GM18499 (cell line): Measurements from ENCODE around the gene AP1G1.
"Not testable (repeated sequence)": the region's sequence is repeated elsewhere in the genome, so short reads cannot be mapped to it uniquely, and the experiment has no call there.

Source experiments
- ATAC-seq: cut with Tn5 transposase; IDR thresholded peaks from one replicate; pipeline ENCODE4 v1.9.1; 2021; ENCODE audit warnings: moderate number of reproducible peaks; ENCODE audit not compliant: insufficient read depth, unreplicated experiment

Gene AP1G1

DNA sequence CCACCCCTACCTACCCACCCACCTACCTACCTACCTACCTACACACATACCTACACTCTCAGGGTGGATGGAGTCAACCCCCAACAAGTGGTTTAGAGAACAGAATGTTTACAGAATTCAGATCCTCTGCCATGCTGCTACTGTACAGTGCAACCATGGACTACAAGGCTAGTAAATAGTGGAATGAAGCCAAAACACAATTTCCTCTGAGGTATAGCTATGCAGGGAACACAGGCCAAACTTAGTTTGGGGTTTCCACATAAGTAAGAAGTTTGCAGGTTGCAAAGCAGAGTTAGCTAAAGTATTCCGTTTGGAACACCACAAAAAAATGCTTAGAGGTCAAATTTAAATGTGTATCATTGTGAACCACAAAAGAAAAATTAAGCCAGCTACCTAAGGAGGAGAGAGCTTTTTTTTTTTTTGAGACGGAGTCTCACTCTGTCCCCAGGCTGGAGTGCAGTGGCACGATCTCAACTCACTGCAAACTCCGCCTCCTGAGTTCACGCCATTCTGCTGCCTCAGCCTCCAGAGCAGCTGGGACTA lies 2.7 kb upstream of the AP1G1 start:
- no peak for ATAC-seq

GRCh38 chr16:71810155-71810530 lies 1.5 kb upstream of the AP1G1 start:
- ATAC-seq = not testable (repeated sequence)

GRCh38 chr16:71807905-71808592 lies 585 bp downstream of the AP1G1 start:
- ATAC-seq = peak; percentile 21

DNA sequence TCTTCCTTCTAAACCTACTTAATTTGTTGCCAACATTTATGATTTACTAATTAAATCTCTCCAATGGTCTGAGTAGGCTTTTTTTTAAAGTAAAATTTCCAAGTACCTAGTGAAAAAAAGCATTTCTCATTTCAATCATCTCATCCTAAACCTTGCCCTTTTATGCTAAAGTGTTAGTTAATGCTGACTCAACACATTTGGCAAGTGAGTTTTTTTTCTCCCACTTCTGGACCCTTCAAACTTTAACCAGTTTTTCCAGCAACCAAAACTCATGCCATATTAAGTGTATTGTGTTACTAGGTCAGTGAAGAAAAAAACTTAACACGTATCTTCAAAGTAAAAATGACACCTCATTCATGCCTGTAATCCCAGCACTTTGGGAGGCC lies 5.3 kb downstream of the AP1G1 start:
- no peak for ATAC-seq

DNA sequence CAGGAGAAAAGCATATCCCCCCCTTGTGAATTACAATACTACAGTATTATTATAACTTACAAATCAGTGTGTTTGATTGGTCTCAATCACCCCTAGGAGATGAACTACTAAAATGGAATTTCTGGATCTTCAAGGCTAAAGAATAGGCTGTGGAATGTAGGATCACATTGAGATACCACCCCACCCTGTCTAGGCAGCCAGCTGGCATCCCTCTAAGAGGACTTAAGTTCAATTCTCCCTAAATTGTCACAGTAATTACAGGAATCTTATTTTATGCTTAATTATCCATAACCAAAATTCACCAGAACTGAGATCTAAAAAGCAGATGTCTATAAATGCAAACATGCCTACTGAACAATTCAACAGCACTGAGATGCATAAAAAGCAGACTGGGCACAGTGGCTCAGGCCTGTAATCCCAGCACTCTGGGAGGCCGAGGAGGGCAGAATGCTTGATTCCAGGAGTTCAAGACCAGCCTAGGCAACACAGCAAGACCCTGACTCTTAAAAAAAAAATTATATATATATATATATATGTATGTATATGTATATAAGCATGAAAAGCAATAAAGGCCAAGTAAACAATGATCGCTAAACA lies 12.0 kb downstream of the AP1G1 start:
- ATAC-seq = no peak

GRCh38 chr16:71794943-71795342 lies 13.7 kb downstream of the AP1G1 start:
- no peak for ATAC-seq

- no peak for ATAC-seq
Observed at GRCh38 chr16:71794018-71794417, 14.6 kb downstream of the AP1G1 start.

DNA sequence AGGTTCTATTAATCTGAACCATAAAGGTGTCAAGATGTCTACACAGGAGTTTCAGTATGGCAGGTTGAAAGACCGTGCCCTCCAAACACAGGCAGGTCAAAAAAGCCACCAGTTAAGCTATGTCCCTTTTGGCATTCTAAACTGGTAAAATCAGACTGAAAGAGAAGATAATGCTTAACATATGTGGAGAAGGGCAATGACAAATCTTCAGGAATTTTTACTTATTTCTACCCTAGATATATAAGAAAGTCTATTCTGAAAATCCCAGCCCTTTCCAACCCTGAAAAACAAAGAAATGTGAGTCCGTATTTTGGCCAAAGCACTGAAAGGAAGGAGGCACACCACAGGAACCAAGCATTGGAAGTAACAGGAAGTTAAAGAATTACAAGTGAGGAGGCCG lies 16.5 kb downstream of the AP1G1 start:
- no peak for ATAC-seq

GRCh38 chr16:71790329-71790728 lies 18.3 kb downstream of the AP1G1 start:
- not testable (repeated sequence) for ATAC-seq

DNA sequence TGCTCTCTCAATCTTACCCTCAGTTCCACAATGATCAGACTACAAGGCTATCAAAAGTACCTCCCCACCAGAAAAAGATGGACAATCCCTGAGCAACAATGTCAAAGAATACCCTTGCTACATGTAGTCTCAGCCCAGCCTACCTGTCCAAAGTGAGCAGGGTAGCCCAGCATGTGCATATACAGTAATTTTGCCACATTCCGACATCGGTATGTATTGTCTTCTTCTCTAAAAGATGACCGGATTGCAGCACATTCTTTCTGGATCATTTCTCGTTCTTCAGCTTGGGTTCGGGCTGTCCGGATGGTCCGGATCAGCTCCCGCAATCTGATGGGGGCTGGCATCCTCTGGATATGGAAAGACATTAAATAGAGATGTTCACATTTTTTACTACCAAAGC lies 19.5 kb downstream of the AP1G1 start:
- ATAC-seq = no peak

- ATAC-seq = no peak
Observed at GRCh38 chr16:71788578-71788977, 20.1 kb downstream of the AP1G1 start.

DNA sequence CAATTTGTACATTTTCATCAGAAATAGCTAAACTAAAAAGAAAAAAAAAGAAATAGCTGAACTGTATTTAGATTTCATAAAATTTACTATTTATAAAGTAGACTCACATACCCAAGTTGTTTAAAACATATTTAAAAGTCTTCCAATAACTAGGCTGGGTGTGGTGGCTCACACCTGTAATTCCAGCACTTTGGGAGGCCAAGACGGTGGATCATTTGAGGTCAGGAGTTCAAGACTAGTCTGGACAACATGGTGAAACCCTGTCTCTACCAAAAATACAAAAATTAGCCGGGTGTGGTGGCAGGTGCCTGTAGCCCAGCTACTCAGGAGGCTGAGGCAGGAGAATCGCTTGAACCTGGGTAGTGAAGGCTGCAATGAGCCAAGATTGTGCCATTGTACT lies 23.5 kb downstream of the AP1G1 start:
- ATAC-seq = not testable (repeated sequence)

DNA sequence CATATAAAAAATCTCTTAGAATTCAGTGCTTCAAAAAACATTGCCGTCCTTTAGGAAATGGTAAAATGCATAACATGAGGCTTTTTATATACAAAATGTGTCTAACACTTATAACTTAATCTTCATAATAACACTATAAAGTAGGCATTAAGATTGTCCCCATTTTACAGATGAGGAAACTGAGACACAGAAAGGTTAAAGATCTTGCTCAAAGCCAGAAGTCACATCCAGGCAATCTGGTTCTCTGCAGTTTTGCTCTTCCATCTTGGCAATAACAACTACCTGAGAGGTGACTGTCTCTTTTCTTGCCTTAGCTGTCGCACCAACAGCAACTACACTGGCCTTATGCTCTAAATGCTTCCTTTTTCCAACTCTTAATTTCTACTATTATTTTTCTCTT lies 24.5 kb downstream of the AP1G1 start:
- no peak for ATAC-seq

GRCh38 chr16:71781741-71782140 lies 26.9 kb downstream of the AP1G1 start:
- ATAC-seq = no peak

GRCh38 chr16:71780521-71781089 lies 28.0 kb downstream of the AP1G1 start:
- ATAC-seq = no peak

DNA sequence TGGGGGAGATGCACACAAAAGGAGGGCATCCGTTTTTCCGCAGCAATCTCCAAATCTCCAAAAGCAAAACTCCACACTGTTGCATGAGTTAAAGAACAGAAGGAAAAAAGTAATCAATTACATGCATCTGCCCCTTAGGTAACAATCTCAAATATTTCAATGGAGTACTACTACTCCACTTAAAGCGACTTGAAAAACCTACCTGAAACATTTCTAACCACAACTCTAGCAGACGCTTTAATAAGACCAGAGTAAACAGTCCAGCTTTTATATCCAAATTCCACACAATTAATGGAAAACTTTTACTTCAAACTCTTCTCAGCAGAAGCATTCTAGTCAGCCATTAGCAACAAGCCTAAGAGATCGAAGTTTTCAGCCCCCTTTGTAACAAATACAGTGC lies 29.9 kb downstream of the AP1G1 start:
- no peak for ATAC-seq

DNA sequence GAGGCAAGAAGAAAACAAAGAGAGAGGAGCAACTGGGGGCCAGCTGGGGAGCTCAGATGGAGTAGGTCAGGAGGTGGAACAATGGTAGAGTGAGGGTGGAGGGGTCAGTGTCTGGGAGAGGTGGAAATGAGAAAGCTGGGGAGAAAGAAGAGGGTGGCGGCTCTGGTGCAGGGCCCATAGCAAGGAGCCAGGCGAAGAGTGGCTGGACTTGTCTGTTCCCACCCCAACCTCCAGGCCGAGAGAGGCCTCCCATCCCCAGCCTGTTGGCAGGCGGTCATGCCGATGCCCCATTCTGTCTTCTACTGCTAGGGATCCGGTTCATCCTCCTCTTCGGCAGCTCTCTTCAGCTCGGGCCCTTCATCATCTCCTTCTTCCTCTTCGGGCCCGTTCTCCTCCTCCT lies 31.3 kb downstream of the AP1G1 start:
- no peak for ATAC-seq

DNA sequence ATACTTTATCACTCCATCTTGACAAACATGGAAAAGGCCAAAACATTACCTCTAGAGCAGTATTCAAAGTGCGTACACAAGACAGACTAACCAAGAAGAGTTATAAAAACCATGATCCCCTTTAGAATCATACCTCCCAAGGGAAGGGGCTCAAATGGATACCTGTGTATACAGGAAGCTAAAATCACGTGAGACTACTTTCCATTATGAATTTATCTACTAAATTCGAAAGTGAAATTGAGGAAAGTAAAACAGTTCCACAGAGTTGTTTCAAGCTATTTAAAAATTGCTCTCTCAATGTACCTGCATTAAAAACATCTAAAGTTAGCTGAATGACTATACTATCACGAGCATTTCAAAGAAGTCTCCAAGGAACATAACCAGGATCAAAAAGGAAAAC lies 32.7 kb downstream of the AP1G1 start:
- no peak for ATAC-seq

GRCh38 chr16:71771571-71771970 lies 37.1 kb downstream of the AP1G1 start:
- ATAC-seq = no peak

- no peak for ATAC-seq
Observed at GRCh38 chr16:71769222-71769621, 39.4 kb downstream of the AP1G1 start.

GRCh38 chr16:71767060-71767900 lies 41.4 kb downstream of the AP1G1 start:
- ATAC-seq = no peak
